DOHH2 (cell line): ENCODE data around the gene FRY.

Source experiments
- CTCF ChIP-seq: fragments of 200-600 bp; sonication (generic); IDR thresholded peaks from one replicate; pipeline ENCODE4 v1.5.1; 2014; ENCODE audit warnings: antibody characterized with exemption, mild to moderate bottlenecking, low read depth, low read length; ENCODE audit not compliant: poor library complexity, severe bottlenecking
- EZH2phosphoT487 ChIP-seq: fragments of 200-600 bp; sonication (generic); IDR thresholded peaks from 2 replicates; pipeline ENCODE4 v1.6.1; 2017; ENCODE audit warnings: borderline replicate concordance, mild to moderate bottlenecking, antibody characterized with exemption, low read length, moderate library complexity, mixed read lengths

- TF ChIP-seq CTCF (no peak), EZH2phosphoT487 (no peak)
Measured at GRCh38 chr13:32252812-32253438, 221.4 kb downstream of the FRY start.
